GM04503 (cell line): ENCODE measurements around the gene MPND.

Source experiments
- DNase-seq: peaks from one replicate; pipeline ENCODE4 v3.0.0-alpha.2; 2012; ENCODE audit warnings: low read depth

MPND gene

GRCh38 chr19:4366666-4367335, 23.4 kb downstream of the MPND start:
- DNase-seq: no peak

GRCh38 chr19:4367336-4367723, 24.0 kb downstream of the MPND start:
- no peak for DNase-seq

GRCh38 chr19:4367781-4368127, 24.4 kb downstream of the MPND start:
- DNase-seq: no peak

GRCh38 chr19:4368128-4368820, 24.9 kb downstream of the MPND start:
- no peak for DNase-seq

GRCh38 chr19:4369109-4369887, 25.9 kb downstream of the MPND start:
- no peak for DNase-seq

- DNase-seq: no peak
Observed at GRCh38 chr19:4369888-4370260, 26.5 kb downstream of the MPND start.

GRCh38 chr19:4370418-4371041, 27.2 kb downstream of the MPND start:
- no peak for DNase-seq

- DNase-seq: no peak
Observed at GRCh38 chr19:4371247-4372164, 28.1 kb downstream of the MPND start.

- DNase-seq: no peak
Observed at GRCh38 chr19:4372165-4373012, 29.0 kb downstream of the MPND start.

GRCh38 chr19:4373013-4373367, 29.6 kb downstream of the MPND start:
- DNase-seq: no peak

- DNase-seq: peak; percentile 61
Observed at GRCh38 chr19:4373601-4374497, 30.5 kb downstream of the MPND start.

GRCh38 chr19:4374498-4375163, 31.3 kb downstream of the MPND start:
- peak; percentile 83 for DNase-seq

GRCh38 chr19:4375164-4376027, 32.0 kb downstream of the MPND start:
- DNase-seq: no peak

GRCh38 chr19:4376028-4376670, 32.8 kb downstream of the MPND start:
- no peak for DNase-seq

- no peak for DNase-seq
Observed at GRCh38 chr19:4376671-4376990, 33.3 kb downstream of the MPND start.

GRCh38 chr19:4376991-4377781, 33.8 kb downstream of the MPND start:
- DNase-seq: no peak

- no peak for DNase-seq
Observed at GRCh38 chr19:4378886-4379285, 35.5 kb downstream of the MPND start.
